IMR-90 (cell line): ENCODE results near the gene ZNF296. TPM values are rescaled to one million over a fixed set of nuclear protein-coding genes. Genes with fewer than 3 reads are reported as not detected.

ENCODE experiments used
- ATAC-seq: fragments of 200-7000 bp; cut with Tn5 transposase; 2 replicates; pipeline ENCODE4 v1.9.1; 2020; ENCODE audit warnings: low read depth, mild to moderate bottlenecking, moderate library complexity
- BruUV-seq: library from RNA; stranded (reverse); fragments of 400-500 nt; replicated peaks from 2 replicates; lab custom pipeline; 2021; lab: Mats Ljungman, UMichigan
- CTCF ChIA-PET: fragments of 300-600 bp; formaldehyde crosslinking; extraction: SDS; loops from one replicate; lab custom pipeline; 2021; ENCODE audit warnings: antibody characterized with exemption; lab: Yijun Ruan, JAX
- POLR2A ChIA-PET: fragments of 300-600 bp; sonication (Branson Sonifier 250); formaldehyde crosslinking; loops from one replicate; lab custom pipeline; 2022; ENCODE audit warnings: antibody characterized with exemption; ENCODE audit not compliant: unreplicated experiment; lab: Charles Lee
- DNase-seq: peaks from one replicate; pipeline ENCODE4 v3.0.0; 2013
- H2AFZ ChIP-seq: replicated peaks from 2 replicates; pipeline ENCODE3; 2013; ENCODE audit warnings: low read length, mild to moderate bottlenecking; ENCODE audit not compliant: poor library complexity
- H2AK5ac ChIP-seq: 2 replicates; pipeline ENCODE4 v1.6.1; 2013; ENCODE audit warnings: low read depth, low read length, inconsistent platforms
- H2AK9ac ChIP-seq: replicated peaks from 2 replicates; pipeline ENCODE3; 2013; ENCODE audit warnings: mild to moderate bottlenecking, low read depth, low read length, moderate library complexity; ENCODE audit not compliant: poor library complexity
- H2BK120ac ChIP-seq: 2 replicates; pipeline ENCODE4 v1.6.1; 2013; ENCODE audit warnings: low read depth, low read length, inconsistent platforms
- H2BK15ac ChIP-seq: 3 replicates; pipeline ENCODE4 v1.6.1; 2013; ENCODE audit warnings: low read depth, low read length, inconsistent platforms
- H2BK20ac ChIP-seq: 2 replicates; pipeline ENCODE4 v1.6.1; 2013; ENCODE audit warnings: low read depth, mild to moderate bottlenecking, inconsistent platforms, low read length, moderate library complexity
- H2BK5ac ChIP-seq: 2 replicates; pipeline ENCODE4 v1.6.1; 2013; ENCODE audit warnings: mild to moderate bottlenecking, low read depth, low read length, inconsistent platforms; ENCODE audit not compliant: poor library complexity, severe bottlenecking
- H3K14ac ChIP-seq: replicated peaks from 2 replicates; pipeline ENCODE4 v1.6.1; 2013; ENCODE audit warnings: low read depth, low read length, inconsistent platforms
- H3K18ac ChIP-seq: 2 replicates; pipeline ENCODE4 v1.6.1; 2013; ENCODE audit warnings: low read depth, low read length, control low read depth
- H3K23ac ChIP-seq: 2 replicates; pipeline ENCODE4 v1.6.1; 2013; ENCODE audit warnings: low read depth, low read length, inconsistent platforms
- H3K27ac ChIP-seq: 2 replicates; pipeline ENCODE4 v1.5.1; 2013; ENCODE audit warnings: mild to moderate bottlenecking, control low read depth, low read length; ENCODE audit not compliant: insufficient read depth
- H3K27me3 ChIP-seq: 2 replicates; pipeline ENCODE4 v1.6.1; 2013; ENCODE audit warnings: low read length; ENCODE audit not compliant: control insufficient read depth, insufficient read depth
- H3K36me3 ChIP-seq: 2 replicates; pipeline ENCODE4 v1.6.1; 2013; ENCODE audit warnings: low read length, mixed read lengths; ENCODE audit not compliant: control insufficient read depth, insufficient read depth
- H3K4ac ChIP-seq: 2 replicates; pipeline ENCODE4 v1.6.1; 2013; ENCODE audit warnings: low read depth, low read length, inconsistent platforms
- H3K4me1 ChIP-seq: 2 replicates; pipeline ENCODE4 v1.6.1; 2013; ENCODE audit warnings: low read length, mixed read lengths; ENCODE audit not compliant: control insufficient read depth, insufficient read depth
- H3K4me2 ChIP-seq: 2 replicates; pipeline ENCODE4 v1.6.1; 2013; ENCODE audit warnings: low read depth, mild to moderate bottlenecking, control low read depth, low read length, moderate library complexity
- H3K4me3 ChIP-seq: 2 replicates; pipeline ENCODE4 v1.5.1; 2013; ENCODE audit warnings: low read depth, mild to moderate bottlenecking, control low read depth, low read length, moderate library complexity; ENCODE audit not compliant: insufficient read depth
- H3K56ac ChIP-seq: 2 replicates; pipeline ENCODE4 v1.6.1; 2013; ENCODE audit warnings: low read length, inconsistent platforms; ENCODE audit not compliant: insufficient read depth; ENCODE audit errors: extremely low read depth
- H3K79me1 ChIP-seq, 2 experiments: 2 replicates each; pipeline ENCODE4 v1.6.1; 2013; ENCODE audit warnings: low read length in 2 of 2, inconsistent platforms in 1 of 2, low read depth in 1 of 2
- H3K9ac ChIP-seq: 2 replicates; pipeline ENCODE4 v1.6.1; 2013; ENCODE audit warnings: low read depth, low read length, control low read depth
- H3K9me1 ChIP-seq: 2 replicates; pipeline ENCODE4 v1.6.1; 2013; ENCODE audit warnings: low read length, inconsistent platforms; ENCODE audit not compliant: insufficient read depth
- H3K9me3 ChIP-seq: 2 replicates; pipeline ENCODE4 v1.6.1; 2013; ENCODE audit warnings: low read length; ENCODE audit not compliant: control insufficient read depth, insufficient read depth
- H4K20me1 ChIP-seq: 2 replicates; pipeline ENCODE4 v1.6.1; 2013; ENCODE audit warnings: low read length, inconsistent platforms; ENCODE audit not compliant: insufficient read depth
- H4K5ac ChIP-seq: 2 replicates; pipeline ENCODE4 v1.6.1; 2013; ENCODE audit warnings: mild to moderate bottlenecking, low read depth, low read length, control low read depth
- H4K8ac ChIP-seq, 2 experiments: 2 replicates each; pipeline ENCODE4 v1.6.1; 2013; ENCODE audit warnings: low read depth in 2 of 2, low read length in 2 of 2, control low read depth in 1 of 2, inconsistent platforms in 1 of 2
- H4K91ac ChIP-seq: 2 replicates; pipeline ENCODE4 v1.6.1; 2013; ENCODE audit warnings: low read depth, low read length, inconsistent platforms; ENCODE audit not compliant: insufficient read depth
- MAFK ChIP-seq: IDR thresholded peaks from 2 replicates; pipeline ENCODE4 v1.6.1; 2012; ENCODE audit warnings: low read depth, low read length, improper control_type of control experiment
- NFE2L2 ChIP-seq: fragments of 150-350 bp; IDR thresholded peaks from 2 replicates; pipeline ENCODE4 v1.6.1; 2016; ENCODE audit warnings: low read depth, mild to moderate bottlenecking, low read length
- POLR2A ChIP-seq: IDR thresholded peaks from 2 replicates; pipeline ENCODE4 v1.6.1; 2012; ENCODE audit warnings: mild to moderate bottlenecking, low read depth, low read length
- RAD21 ChIP-seq: IDR thresholded peaks from 2 replicates; pipeline ENCODE4 v1.6.1; 2012; ENCODE audit warnings: low read length, improper control_type of control experiment
- RFX5 ChIP-seq: IDR thresholded peaks from 2 replicates; pipeline ENCODE4 v1.8.0; 2012; ENCODE audit warnings: low read depth, mild to moderate bottlenecking, low read length, moderate library complexity
- SMC3 ChIP-seq: fragments of 150-350 bp; IDR thresholded peaks from 2 replicates; pipeline ENCODE4 v1.6.1; 2016; ENCODE audit warnings: low read depth, mild to moderate bottlenecking, antibody characterized with exemption, low read length, moderate library complexity
- WGBS, 2 experiments: methylation state at CpG; one replicate each; pipeline versions ENCODE4 v1.1.5 to v1.1.7; 2013; ENCODE audit warnings: missing lambda C conversion rate in 2 of 2; ENCODE audit not compliant: insufficient read length in 1 of 2; ENCODE audit errors: extremely low coverage in 2 of 2; 5-methylcytosine and 5-hydroxymethylcytosine counted together
- dilution Hi-C: fragments of 300-500 bp; cut with HindIII; formaldehyde crosslinking; loops from one replicate; pipeline ENCODE4 v1.14.3; 2018; ENCODE audit warnings: low sequenced_read_pairs; ENCODE audit not compliant: unreplicated experiment
- in situ Hi-C: fragments of 300-500 bp; cut with MboI; formaldehyde crosslinking; loops from 3 replicates; pipeline ENCODE4 v1.14.3; 2019; ENCODE audit warnings: low sequenced_read_pairs, inconsistent platforms, mixed read lengths
- intact Hi-C: fragments of 100-400 bp; cut with micrococcal nuclease; formaldehyde crosslinking; loops from 2 replicates; pipeline ENCODE4 v1.10.0; 2022
- polyA plus RNA-seq, 3 experiments: library from polyadenylated mRNA; depleted of rRNA; stranded (reverse); fragments of >200 nt; gene quantifications; 2 replicates each; pipeline ENCODE4 v1.2.3, GENCODE V29; 2012; ENCODE audit warnings: low replicate concordance in 1 of 3
- total RNA-seq: library from RNA; depleted of rRNA; stranded (reverse); fragments of >200 nt; gene quantifications from 2 replicates; pipeline ENCODE4 v1.2.3, GENCODE V29; 2012
- TF ChIP-seq, protein P1 (sequence below): fragments of 150-350 bp; IDR thresholded peaks from 2 replicates; pipeline ENCODE4 v1.6.1; 2016; ENCODE audit warnings: low read depth, mild to moderate bottlenecking, low read length, moderate library complexity, borderline replicate concordance
- TF ChIP-seq, protein P2 (sequence below): fragments of 150-350 bp; IDR thresholded peaks from 2 replicates; pipeline ENCODE4 v1.6.1; 2017; ENCODE audit warnings: mild to moderate bottlenecking, antibody characterized with exemption, low read length, low read depth
- TF ChIP-seq, protein P3 (sequence below): conservative IDR thresholded peaks from 2 replicates; pipeline ENCODE4 v1.5.1; 2012; ENCODE audit warnings: mild to moderate bottlenecking, low read depth, low read length, improper control_type of control experiment

Gene ZNF296
- total and polyA plus RNA-seq, 2 of the 4 experiments (the other 2 are of a cell fraction), result 0.10 TPM; not detected in 1

DNA sequence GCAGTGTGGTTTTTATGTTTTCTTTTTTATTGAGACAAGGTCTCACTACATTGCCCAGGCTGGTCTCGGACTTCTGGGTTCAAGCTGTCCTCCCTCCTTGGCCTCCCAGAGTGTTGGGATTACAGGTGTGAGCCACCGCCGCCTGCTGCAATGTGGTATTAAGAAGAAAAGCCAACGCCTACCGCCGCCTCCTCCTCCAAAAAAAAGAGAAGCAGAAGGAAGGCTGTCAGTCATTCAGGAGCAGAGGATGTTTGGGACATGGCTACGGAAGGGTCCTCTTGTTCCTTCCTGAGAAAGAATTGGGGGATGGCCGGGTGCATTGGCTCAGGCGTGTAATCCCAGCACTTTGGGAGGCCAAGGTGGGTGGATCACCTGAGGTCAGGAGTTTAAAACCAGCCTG is 17.9 kb upstream of the ZNF296 start:
- peak overlapping the region; percentile 62 for H3K4me3 ChIP-seq
- intact Hi-C loops (loop anchor here (5.0 kb wide), 1 partner anchor 33 kb away; no protein-coding TSS in a partner anchor), dilution Hi-C loops (no loop called here), in situ Hi-C loops (no loop called here)
- H3K4me2 ChIP-seq, result peak overlapping the region; percentile 92
- H2AFZ ChIP-seq, result no peak overlapping the region
- peak overlapping the region; percentile 76 for H3K4ac ChIP-seq
- CTCF ChIA-PET, result no interaction called here
- TF ChIP-seq SMC3 (no peak), NFE2L2 (no peak), RFX5 (no peak), MAFK (no peak), POLR2A (no peak), RAD21 (no peak)
- TF ChIP-seq, protein P1, sequence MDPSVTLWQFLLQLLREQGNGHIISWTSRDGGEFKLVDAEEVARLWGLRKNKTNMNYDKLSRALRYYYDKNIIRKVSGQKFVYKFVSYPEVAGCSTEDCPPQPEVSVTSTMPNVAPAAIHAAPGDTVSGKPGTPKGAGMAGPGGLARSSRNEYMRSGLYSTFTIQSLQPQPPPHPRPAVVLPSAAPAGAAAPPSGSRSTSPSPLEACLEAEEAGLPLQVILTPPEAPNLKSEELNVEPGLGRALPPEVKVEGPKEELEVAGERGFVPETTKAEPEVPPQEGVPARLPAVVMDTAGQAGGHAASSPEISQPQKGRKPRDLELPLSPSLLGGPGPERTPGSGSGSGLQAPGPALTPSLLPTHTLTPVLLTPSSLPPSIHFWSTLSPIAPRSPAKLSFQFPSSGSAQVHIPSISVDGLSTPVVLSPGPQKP, result no peak
- TF ChIP-seq, protein P2, sequence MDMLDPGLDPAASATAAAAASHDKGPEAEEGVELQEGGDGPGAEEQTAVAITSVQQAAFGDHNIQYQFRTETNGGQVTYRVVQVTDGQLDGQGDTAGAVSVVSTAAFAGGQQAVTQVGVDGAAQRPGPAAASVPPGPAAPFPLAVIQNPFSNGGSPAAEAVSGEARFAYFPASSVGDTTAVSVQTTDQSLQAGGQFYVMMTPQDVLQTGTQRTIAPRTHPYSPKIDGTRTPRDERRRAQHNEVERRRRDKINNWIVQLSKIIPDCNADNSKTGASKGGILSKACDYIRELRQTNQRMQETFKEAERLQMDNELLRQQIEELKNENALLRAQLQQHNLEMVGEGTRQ, result no peak
- TF ChIP-seq, protein P3, sequence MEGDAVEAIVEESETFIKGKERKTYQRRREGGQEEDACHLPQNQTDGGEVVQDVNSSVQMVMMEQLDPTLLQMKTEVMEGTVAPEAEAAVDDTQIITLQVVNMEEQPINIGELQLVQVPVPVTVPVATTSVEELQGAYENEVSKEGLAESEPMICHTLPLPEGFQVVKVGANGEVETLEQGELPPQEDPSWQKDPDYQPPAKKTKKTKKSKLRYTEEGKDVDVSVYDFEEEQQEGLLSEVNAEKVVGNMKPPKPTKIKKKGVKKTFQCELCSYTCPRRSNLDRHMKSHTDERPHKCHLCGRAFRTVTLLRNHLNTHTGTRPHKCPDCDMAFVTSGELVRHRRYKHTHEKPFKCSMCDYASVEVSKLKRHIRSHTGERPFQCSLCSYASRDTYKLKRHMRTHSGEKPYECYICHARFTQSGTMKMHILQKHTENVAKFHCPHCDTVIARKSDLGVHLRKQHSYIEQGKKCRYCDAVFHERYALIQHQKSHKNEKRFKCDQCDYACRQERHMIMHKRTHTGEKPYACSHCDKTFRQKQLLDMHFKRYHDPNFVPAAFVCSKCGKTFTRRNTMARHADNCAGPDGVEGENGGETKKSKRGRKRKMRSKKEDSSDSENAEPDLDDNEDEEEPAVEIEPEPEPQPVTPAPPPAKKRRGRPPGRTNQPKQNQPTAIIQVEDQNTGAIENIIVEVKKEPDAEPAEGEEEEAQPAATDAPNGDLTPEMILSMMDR, result no peak
- H2AK5ac ChIP-seq, result peak overlapping the region; percentile 86; the same call in 1 of the 2 replicates
- H2BK5ac ChIP-seq, result no peak overlapping the region
- no peaks in the 10 kb centered on the region for H3K27me3 ChIP-seq
- no peak overlapping the region for H2BK20ac ChIP-seq
- POLR2A ChIA-PET, result no interaction called here
- no peaks in the 10 kb centered on the region for H3K9me3 ChIP-seq
- no peak overlapping the region for H3K18ac ChIP-seq
- H2BK120ac ChIP-seq, result no peak overlapping the region
- no peak overlapping the region for H4K5ac ChIP-seq
- H2AK9ac ChIP-seq, result peak overlapping the region; percentile 68
- no TSS peak for BruUV-seq
- H3K36me3 ChIP-seq, result peaks cover 5% of the 10 kb centered on the region
- ATAC-seq, result no peak
- peaks cover 52% of the 10 kb centered on the region for H4K20me1 ChIP-seq
- H4K91ac ChIP-seq, result no peak overlapping the region
- 83% methylated on average over 1 of the region's 9 CpGs; no CpG with 5 or more reads in 1 of the 2 experiments for WGBS, 2 experiments
- H3K79me1 ChIP-seq, result peaks cover 5 to 63% of the 10 kb centered on the region in 2 experiments; a peak in 3 of 4 replicates
- no peak overlapping the region for H2BK15ac ChIP-seq
- no peak overlapping the region; a peak in 1 of 4 replicates for H4K8ac ChIP-seq
- H3K9me1 ChIP-seq, result peaks cover 30% of the 10 kb centered on the region
- no peak overlapping the region for H3K27ac ChIP-seq
- DNase-seq, result no peak
- H3K9ac ChIP-seq, result peak overlapping the region; percentile 85
- H3K4me1 ChIP-seq, result peaks cover 25% of the 10 kb centered on the region
- H3K56ac ChIP-seq, result no peak overlapping the region
- H3K14ac ChIP-seq, result peak overlapping the region; percentile 81; the same call in 1 of the 2 replicates
- H3K23ac ChIP-seq, result peak overlapping the region; percentile 90; the same call in 1 of the 2 replicates
